ENCODE results near the gene DBNDD2.
A peak's percentile ranks its signal among the peaks of the same experiment; 100 is the strongest.

The DBNDD2 gene

DNA sequence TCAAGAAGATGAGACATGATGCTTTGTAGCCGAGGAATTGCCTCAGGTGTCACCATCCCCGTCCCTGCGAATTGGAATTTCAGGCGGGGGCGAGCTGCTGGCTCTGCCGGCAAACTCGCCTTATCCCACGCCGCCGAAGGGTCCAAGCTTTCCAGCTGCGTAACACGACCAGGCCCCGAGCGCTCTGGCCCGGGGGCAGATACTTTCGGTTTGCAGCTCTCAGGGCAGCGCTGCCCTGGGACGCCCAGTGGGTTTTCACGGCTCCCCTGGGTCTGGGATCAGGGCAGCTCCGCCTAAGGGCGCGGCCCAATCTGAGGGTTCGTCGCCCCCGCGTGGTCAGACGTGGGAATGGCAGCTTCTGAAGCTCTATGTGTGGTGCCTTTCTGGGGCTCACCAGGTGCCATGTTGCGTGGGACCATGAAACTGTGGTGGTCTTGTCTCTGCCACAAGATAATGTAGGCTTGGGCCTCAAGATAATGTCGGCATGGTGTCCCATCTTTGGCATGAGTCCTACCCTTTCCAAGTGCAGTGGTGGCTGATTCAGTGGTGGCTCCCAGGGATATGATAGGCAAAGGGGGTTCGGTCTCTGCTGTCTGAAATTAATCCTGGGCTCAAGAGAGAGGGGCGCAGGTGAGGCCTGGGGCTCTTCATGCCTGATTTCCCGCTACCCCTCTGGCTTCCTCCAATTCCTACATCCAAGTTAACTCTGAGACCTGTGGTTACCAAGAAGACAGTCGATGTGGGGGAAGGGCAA lies 28.8 kb downstream of the DBNDD2 start:
- Mint-ChIP-seq H3K9me3 (no peaks in the 10 kb centered on the region), H3K4me1 (ENCODE audit: low read depth) (peaks cover 19% of the 10 kb centered on the region), H3K4me3 (peak overlapping the region; percentile 85), H3K36me3 (ENCODE audit: low read depth) (no peaks in the 10 kb centered on the region), H3K27ac (peak overlapping the region; percentile 85), H3K27me3 (peaks cover 5% of the 10 kb centered on the region)
- intact Hi-C loops (cut with micrococcal nuclease), result loop anchor here (1.0 kb wide), 2 partner anchors 63 to 114 kb away; no protein-coding TSS in a partner anchor

DNA sequence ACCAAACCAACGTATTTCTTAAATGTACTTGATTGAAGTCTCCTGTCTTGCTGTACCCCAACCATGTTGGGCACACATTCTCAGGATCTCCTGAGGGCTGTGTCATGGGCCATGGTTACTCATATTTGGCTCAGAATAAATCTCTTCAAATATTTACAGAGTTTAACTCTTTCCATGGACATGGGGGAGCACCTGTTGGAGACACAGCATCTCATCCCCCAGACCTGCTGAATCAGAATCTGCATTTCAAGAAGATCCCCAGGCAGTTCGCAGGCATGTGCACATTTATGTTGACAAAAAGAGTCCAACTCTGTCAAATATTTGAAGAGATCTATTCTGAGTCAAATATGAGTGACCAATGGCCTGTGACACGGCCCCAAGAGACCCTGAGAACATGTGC lies 32.3 kb downstream of the DBNDD2 start:
- no peaks in the 10 kb centered on the region for H3K36me3 Mint-ChIP-seq (ENCODE audit: low read depth)
- H3K27ac Mint-ChIP-seq, result no peak overlapping the region
- peaks cover 13% of the 10 kb centered on the region for H3K4me1 Mint-ChIP-seq (ENCODE audit: low read depth)
- intact Hi-C loops (cut with micrococcal nuclease), result loop anchor here (10.0 kb wide), 1 partner anchor 334 kb away; no protein-coding TSS in a partner anchor
- H3K27me3 Mint-ChIP-seq, result peaks cover 10% of the 10 kb centered on the region
- H3K9me3 Mint-ChIP-seq, result no peaks in the 10 kb centered on the region
- no peak overlapping the region for H3K4me3 Mint-ChIP-seq

DNA sequence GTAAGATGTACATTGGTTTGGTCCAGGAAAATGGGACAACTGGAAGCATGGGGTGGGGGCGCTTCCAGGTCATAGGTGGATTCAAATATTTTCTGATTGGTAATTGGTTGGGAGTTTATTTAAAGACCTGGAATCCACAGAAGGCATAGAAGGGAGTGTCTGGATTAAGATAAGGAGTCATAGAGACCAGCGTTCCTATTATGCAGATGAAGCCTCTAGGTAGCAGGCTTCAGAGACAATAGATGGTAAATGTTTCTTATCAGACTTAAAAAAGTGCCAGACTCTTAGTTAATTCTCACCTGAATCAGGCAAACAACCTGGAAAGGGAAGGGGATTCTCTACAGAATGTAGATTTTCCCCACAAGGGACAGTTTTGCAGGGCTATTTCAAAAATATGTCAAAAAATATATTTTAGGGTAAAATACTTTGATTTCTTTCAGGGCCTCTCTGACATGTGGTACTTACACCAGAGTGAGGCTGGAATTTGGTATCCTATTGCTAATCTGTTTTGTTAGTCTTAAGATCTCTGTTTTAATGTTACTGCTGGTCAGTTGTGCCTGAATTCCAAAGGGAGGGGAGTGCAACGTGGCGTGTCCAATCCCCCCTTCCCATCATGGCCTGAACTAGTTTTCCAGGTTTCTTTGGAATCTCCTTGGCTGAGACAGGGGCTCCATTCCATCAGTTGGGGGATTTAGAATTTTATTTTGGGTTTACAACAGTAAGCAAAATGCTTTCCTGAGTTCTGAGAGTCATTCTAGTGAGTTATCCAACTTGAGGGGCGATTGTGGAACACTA lies 33.0 kb downstream of the DBNDD2 start:
- no peak overlapping the region for H3K27ac Mint-ChIP-seq
- intact Hi-C loops (cut with micrococcal nuclease), result loop anchor here (10.0 kb wide), 1 partner anchor 334 kb away; no protein-coding TSS in a partner anchor
- H3K4me1 Mint-ChIP-seq (ENCODE audit: low read depth), result peaks cover 13% of the 10 kb centered on the region
- peaks cover 6% of the 10 kb centered on the region for H3K27me3 Mint-ChIP-seq
- no peaks in the 10 kb centered on the region for H3K36me3 Mint-ChIP-seq (ENCODE audit: low read depth)
- H3K9me3 Mint-ChIP-seq, result no peaks in the 10 kb centered on the region
- H3K4me3 Mint-ChIP-seq, result no peak overlapping the region

DNA sequence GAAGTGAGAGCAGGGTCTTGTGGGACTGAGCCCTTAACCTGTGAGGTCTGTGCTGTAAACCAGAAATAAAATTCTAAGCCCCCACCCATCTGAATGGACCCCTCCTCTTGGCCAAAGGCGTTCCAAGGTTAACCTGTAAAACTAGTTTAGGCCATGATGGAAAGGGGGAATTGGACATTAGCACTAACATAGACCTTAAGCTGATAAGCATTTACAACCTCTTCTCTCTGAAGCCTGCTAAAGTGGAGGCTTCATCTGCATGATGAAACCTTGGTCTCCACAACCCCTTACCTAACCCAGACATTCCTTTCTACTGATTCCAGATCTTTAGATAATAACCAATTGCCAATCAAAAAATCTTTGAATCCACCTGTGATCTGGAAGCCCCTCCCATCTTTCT lies 33.7 kb downstream of the DBNDD2 start:
- Mint-ChIP-seq H3K4me1 (ENCODE audit: low read depth) (peaks cover 9% of the 10 kb centered on the region), H3K36me3 (ENCODE audit: low read depth) (no peaks in the 10 kb centered on the region), H3K27ac (no peak overlapping the region), H3K27me3 (peaks cover 6% of the 10 kb centered on the region), H3K9me3 (no peaks in the 10 kb centered on the region), H3K4me3 (no peak overlapping the region)
- intact Hi-C loops (cut with micrococcal nuclease), result loop anchor here (10.0 kb wide), 1 partner anchor 333 kb away; no protein-coding TSS in a partner anchor

DNA sequence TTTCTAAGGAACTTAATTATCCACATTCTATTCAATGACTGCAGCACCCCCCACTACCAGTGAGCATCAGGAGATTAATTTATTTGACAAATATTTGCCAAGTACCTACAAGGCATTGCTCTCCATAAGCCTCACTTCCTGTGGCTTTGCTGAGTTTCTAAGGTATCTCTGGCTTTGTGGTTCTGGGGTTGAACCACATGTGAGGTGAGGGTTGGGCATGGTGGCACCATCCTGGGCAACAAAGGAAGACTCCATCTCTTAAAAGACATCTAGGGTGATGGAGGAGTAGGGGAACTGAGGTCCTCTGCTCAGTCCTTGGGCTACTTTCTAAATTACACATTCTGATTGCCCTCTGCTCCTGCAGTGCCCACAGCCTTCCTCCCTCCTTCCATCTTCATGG lies 36.0 kb downstream of the DBNDD2 start:
- no peaks in the 10 kb centered on the region for H3K36me3 Mint-ChIP-seq (ENCODE audit: low read depth)
- peaks cover 5% of the 10 kb centered on the region for H3K4me1 Mint-ChIP-seq (ENCODE audit: low read depth)
- no peak overlapping the region for H3K27ac Mint-ChIP-seq
- H3K4me3 Mint-ChIP-seq, result no peak overlapping the region
- H3K9me3 Mint-ChIP-seq, result no peaks in the 10 kb centered on the region
- H3K27me3 Mint-ChIP-seq, result peaks cover 5% of the 10 kb centered on the region
- intact Hi-C loops (cut with micrococcal nuclease), result loop anchor here (10.0 kb wide), 1 partner anchor 331 kb away; no protein-coding TSS in a partner anchor

- Mint-ChIP-seq H3K4me3 (no peak overlapping the region), H3K4me1 (ENCODE audit: low read depth) (peaks cover 5% of the 10 kb centered on the region), H3K9me3 (no peaks in the 10 kb centered on the region), H3K27me3 (peaks cover 5% of the 10 kb centered on the region), H3K36me3 (ENCODE audit: low read depth) (no peaks in the 10 kb centered on the region), H3K27ac (no peak overlapping the region)
- intact Hi-C loops (cut with micrococcal nuclease), result loop anchor here (10.0 kb wide), 1 partner anchor 329 kb away; no protein-coding TSS in a partner anchor
Measured at GRCh38 chr20:45445805-45446562, 37.9 kb downstream of the DBNDD2 start.

DNA sequence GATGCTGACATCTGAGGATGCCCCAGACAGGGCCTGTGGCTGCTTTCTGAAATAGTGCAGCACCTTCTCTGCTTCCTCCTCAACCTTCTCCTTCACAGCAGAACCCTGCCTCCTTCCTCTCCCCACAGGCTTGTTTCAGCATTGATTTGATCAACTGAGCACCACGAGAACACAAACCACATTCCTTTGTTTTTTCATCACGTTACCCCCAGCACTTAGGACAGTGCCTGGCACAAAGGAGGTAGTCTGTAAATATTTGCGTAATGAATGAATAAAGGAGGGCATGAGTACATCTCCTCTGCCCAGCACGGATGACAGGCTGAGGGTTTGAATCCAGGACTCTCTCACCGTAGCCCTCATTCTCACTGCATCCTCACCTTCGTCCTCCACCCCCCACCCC lies 40.2 kb downstream of the DBNDD2 start:
- no peak overlapping the region for H3K27ac Mint-ChIP-seq
- intact Hi-C loops (cut with micrococcal nuclease), result loop anchor here (10.0 kb wide), 1 partner anchor 327 kb away; no protein-coding TSS in a partner anchor
- no peaks in the 10 kb centered on the region for H3K36me3 Mint-ChIP-seq (ENCODE audit: low read depth)
- peaks cover 5% of the 10 kb centered on the region for H3K27me3 Mint-ChIP-seq
- peaks cover 16% of the 10 kb centered on the region for H3K4me1 Mint-ChIP-seq (ENCODE audit: low read depth)
- H3K4me3 Mint-ChIP-seq, result no peak overlapping the region
- H3K9me3 Mint-ChIP-seq, result no peaks in the 10 kb centered on the region

DNA sequence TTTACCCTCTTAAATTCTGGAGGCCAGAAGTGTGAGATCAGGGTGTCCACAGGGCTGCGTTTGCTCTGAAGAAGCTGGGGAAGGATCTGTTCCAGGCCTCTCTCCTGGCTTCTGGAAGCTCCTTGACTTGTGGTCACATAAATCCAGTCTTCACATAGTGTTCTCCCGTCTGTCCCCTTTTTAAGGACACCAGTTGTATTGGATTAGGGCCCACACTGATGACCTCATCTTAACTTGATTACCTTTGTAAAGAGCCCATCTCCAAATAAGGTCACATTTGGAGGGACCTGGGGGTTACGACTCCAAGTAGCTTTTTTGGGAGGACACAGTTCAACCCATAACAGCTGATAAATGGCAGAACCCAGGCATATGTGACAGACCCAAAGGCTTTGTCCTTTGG lies 41.4 kb downstream of the DBNDD2 start:
- peaks cover 27% of the 10 kb centered on the region for H3K4me1 Mint-ChIP-seq (ENCODE audit: low read depth)

DNA sequence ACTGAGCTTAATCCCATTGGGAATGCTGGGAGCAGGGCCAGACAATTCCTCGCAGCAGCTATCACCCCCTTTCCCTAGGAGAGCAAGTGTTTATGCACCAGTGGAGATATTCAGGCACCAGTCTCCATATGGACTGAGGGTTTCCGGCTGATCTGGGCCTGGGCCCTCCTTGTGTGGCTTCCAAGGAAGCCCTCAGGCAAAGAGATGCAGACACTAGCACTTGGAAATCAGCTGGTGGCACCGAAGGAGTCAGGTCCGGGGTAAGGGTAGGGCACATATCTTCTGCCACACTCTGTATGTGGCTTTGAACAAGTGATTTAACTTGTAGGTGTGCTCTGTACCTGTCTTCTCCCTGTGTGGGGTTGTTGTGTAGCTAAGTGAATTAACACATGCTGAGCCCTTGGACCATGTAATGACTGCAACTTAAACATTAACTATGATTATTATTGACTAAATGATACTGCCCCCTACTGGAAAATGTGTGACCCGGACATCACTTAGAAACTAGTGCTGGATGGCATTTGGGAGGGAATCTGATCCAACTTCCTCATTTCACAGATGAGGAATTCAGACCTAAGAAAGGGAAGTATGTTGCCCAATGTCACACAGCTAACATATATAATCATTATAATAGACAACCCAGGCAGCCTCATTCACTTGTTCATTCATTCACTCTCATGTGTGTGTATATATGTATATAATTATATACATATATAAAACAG lies 42.2 kb downstream of the DBNDD2 start:
- Mint-ChIP-seq H3K36me3 (ENCODE audit: low read depth) (no peaks in the 10 kb centered on the region), H3K4me3 (no peak overlapping the region), H3K27me3 (no peaks in the 10 kb centered on the region), H3K4me1 (ENCODE audit: low read depth) (peaks cover 27% of the 10 kb centered on the region), H3K9me3 (no peaks in the 10 kb centered on the region), H3K27ac (no peak overlapping the region)
- intact Hi-C loops (cut with micrococcal nuclease), result loop anchor here (5.0 kb wide), 1 partner anchor 128 kb away; no protein-coding TSS in a partner anchor

More for the DNA sequence above, 41.4 kb downstream of the DBNDD2 start:
- Mint-ChIP-seq H3K4me3 (no peak overlapping the region), H3K9me3 (no peaks in the 10 kb centered on the region), H3K27ac (no peak overlapping the region), H3K36me3 (ENCODE audit: low read depth) (no peaks in the 10 kb centered on the region), H3K27me3 (peaks cover 2% of the 10 kb centered on the region)
- intact Hi-C loops (cut with micrococcal nuclease), result loop anchor here (10.0 kb wide), 1 partner anchor 325 kb away; no protein-coding TSS in a partner anchor

GRCh38 chr20:45452238-45452637 lies 44.1 kb downstream of the DBNDD2 start:
- H3K9me3 Mint-ChIP-seq, result no peaks in the 10 kb centered on the region
- H3K4me1 Mint-ChIP-seq (ENCODE audit: low read depth), result peaks cover 27% of the 10 kb centered on the region
- intact Hi-C loops (cut with micrococcal nuclease), result loop anchor here (5.0 kb wide), 1 partner anchor 130 kb away; no protein-coding TSS in a partner anchor
- no peak overlapping the region for H3K27ac Mint-ChIP-seq
- H3K27me3 Mint-ChIP-seq, result peaks cover 2% of the 10 kb centered on the region
- no peaks in the 10 kb centered on the region for H3K36me3 Mint-ChIP-seq (ENCODE audit: low read depth)
- no peak overlapping the region for H3K4me3 Mint-ChIP-seq

- Mint-ChIP-seq H3K4me1 (ENCODE audit: low read depth) (peaks cover 27% of the 10 kb centered on the region), H3K9me3 (no peaks in the 10 kb centered on the region), H3K36me3 (ENCODE audit: low read depth) (no peaks in the 10 kb centered on the region), H3K4me3 (no peak overlapping the region), H3K27ac (no peak overlapping the region), H3K27me3 (peaks cover 4% of the 10 kb centered on the region)
- intact Hi-C loops (cut with micrococcal nuclease), result loop anchor here (5.0 kb wide), 1 partner anchor 131 kb away; no protein-coding TSS in a partner anchor
Measured at GRCh38 chr20:45452772-45453691, 44.9 kb downstream of the DBNDD2 start.

- Mint-ChIP-seq H3K36me3 (ENCODE audit: low read depth) (no peaks in the 10 kb centered on the region), H3K4me3 (no peak overlapping the region), H3K27ac (no peak overlapping the region), H3K4me1 (ENCODE audit: low read depth) (peaks cover 27% of the 10 kb centered on the region), H3K9me3 (no peaks in the 10 kb centered on the region), H3K27me3 (peaks cover 4% of the 10 kb centered on the region)
- intact Hi-C loops (cut with micrococcal nuclease), result no loop called here
Measured at GRCh38 chr20:45456632-45457031, 48.5 kb downstream of the DBNDD2 start.

Measured in dendritic cell treated with granulocyte-macrophage colony-stimulating factor and Interleukin-4, amounts not matched to agents 40 ng/mL and 50 ng/mL, for 4 days (primary cell).